Peyer's patch (tissue), 4 donors: ENCODE results near the gene ZNF775.

Experiments
- POLR2A ChIP-seq, 2 donors: fragments of 450-650 bp; IDR thresholded peaks; one replicate each; pipeline ENCODE4 v1.5.1; 2017; ENCODE audit warnings: antibody characterized with exemption in 2 of 2, mild to moderate bottlenecking in 2 of 2, moderate library complexity in 2 of 2
- TF ChIP-seq, protein P1 (sequence below), 6 experiments: fragments of 450-650 bp in 4 of 6; fragments of 200-600 bp in 2 of 6; sonication (generic) in 1 of 6; IDR thresholded peaks; one replicate each; pipeline ENCODE4 v1.5.1; 2017 to 2019; ENCODE audit warnings: antibody characterized with exemption in 6 of 6, mild to moderate bottlenecking in 3 of 6, moderate library complexity in 1 of 6

DNA sequence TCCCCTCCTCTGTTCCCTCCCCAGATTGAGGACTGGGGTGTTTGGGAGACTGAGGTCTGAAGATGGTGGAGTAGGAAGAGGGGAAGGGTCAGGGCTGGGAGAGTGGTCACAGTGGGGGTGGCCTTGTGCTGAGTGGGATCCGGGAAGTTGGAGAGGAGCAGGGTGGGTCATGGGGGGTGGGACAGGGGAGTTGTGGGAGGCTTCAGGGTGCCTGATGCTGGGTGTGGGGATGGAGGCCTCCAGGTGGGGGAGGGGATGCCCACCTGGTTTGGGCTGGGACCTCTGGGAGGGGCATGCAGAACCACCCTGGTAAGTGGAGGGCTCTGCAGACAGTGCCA is 2.6 kb downstream of the ZNF775 start:
- TF ChIP-seq, protein P1, sequence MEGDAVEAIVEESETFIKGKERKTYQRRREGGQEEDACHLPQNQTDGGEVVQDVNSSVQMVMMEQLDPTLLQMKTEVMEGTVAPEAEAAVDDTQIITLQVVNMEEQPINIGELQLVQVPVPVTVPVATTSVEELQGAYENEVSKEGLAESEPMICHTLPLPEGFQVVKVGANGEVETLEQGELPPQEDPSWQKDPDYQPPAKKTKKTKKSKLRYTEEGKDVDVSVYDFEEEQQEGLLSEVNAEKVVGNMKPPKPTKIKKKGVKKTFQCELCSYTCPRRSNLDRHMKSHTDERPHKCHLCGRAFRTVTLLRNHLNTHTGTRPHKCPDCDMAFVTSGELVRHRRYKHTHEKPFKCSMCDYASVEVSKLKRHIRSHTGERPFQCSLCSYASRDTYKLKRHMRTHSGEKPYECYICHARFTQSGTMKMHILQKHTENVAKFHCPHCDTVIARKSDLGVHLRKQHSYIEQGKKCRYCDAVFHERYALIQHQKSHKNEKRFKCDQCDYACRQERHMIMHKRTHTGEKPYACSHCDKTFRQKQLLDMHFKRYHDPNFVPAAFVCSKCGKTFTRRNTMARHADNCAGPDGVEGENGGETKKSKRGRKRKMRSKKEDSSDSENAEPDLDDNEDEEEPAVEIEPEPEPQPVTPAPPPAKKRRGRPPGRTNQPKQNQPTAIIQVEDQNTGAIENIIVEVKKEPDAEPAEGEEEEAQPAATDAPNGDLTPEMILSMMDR (IDR thresholded peaks at IDR 0.05) = no peak
- TF ChIP-seq POLR2A (IDR thresholded peaks at IDR 0.05) = no peak
